Naive thymus-derived CD4-positive, alpha-beta T cell (primary cell): Measurements from ENCODE around the gene TRAF3. TPM values are rescaled to one million over a fixed set of nuclear protein-coding genes. Genes with fewer than 3 reads are reported as not detected.

Source experiments
- ATAC-seq: fragments of 150-1000 bp; cut with Tn5 transposase; 2 replicates; pipeline ENCODE4 v1.10.0; 2021; ENCODE audit warnings: mild to moderate bottlenecking, moderate library complexity
- CTCF ChIA-PET: fragments of 350-600 bp; sonication (Branson Sonifier 250); formaldehyde crosslinking; loops from one replicate; lab custom pipeline; 2021; ENCODE audit warnings: antibody characterized with exemption; lab: Charles Lee
- POLR2A ChIA-PET: fragments of 350-600 bp; sonication (Branson Sonifier 250); formaldehyde crosslinking; loops from one replicate; lab custom pipeline; 2021; ENCODE audit warnings: antibody characterized with exemption, inconsistent platforms; lab: Charles Lee
- DNase-seq, 9 donors: peaks; one replicate each; pipeline versions ENCODE4 v3.0.0 to v3.0.0-alpha.2; 2020 to 2022; ENCODE audit warnings: mixed read lengths in 1 of 9
- H3K27ac ChIP-seq: one replicate; pipeline ENCODE4 v1.7.0; 2013; ENCODE audit warnings: mild to moderate bottlenecking, low read depth, low read length, moderate library complexity
- H3K27me3 ChIP-seq, 2 donors: one replicate each; pipeline ENCODE4 v1.7.0; 2013; ENCODE audit warnings: low read length in 2 of 2, mild to moderate bottlenecking in 2 of 2, moderate library complexity in 2 of 2; ENCODE audit not compliant: control insufficient read depth in 2 of 2, insufficient read depth in 2 of 2
- H3K36me3 ChIP-seq, 3 experiments: 1 replicate in 2 of 3; 2 replicates in 1 of 3; pipeline ENCODE4 v1.7.0; 2013; ENCODE audit warnings: low read length in 3 of 3, mild to moderate bottlenecking in 3 of 3, moderate library complexity in 1 of 3; ENCODE audit not compliant: insufficient read depth in 3 of 3, control insufficient read depth in 2 of 3
- H3K4me1 ChIP-seq, 2 donors: one replicate each; pipeline ENCODE4 v1.7.0; 2013; ENCODE audit warnings: low read length in 2 of 2, mild to moderate bottlenecking in 2 of 2, moderate library complexity in 1 of 2; ENCODE audit not compliant: control insufficient read depth in 2 of 2, insufficient read depth in 2 of 2
- H3K4me3 ChIP-seq: 2 replicates; pipeline ENCODE4 v1.7.0; 2013; ENCODE audit warnings: mild to moderate bottlenecking, low read length
- H3K9me3 ChIP-seq, 3 experiments: 1 replicate in 2 of 3; 2 replicates in 1 of 3; pipeline ENCODE4 v1.7.0; 2013; ENCODE audit warnings: low read length in 3 of 3; ENCODE audit not compliant: control insufficient read depth in 2 of 3
- H3K27ac Mint-ChIP-seq, 9 donors: one replicate each; pipeline ENCODE4 v1.8.0; 2020 to 2022; ENCODE audit warnings: mixed read lengths in 9 of 9, mild to moderate bottlenecking in 8 of 9, moderate library complexity in 5 of 9, inconsistent platforms in 2 of 9
- H3K27me3 Mint-ChIP-seq, 5 donors: one replicate each; pipeline ENCODE4 v1.8.0; 2021 to 2022; ENCODE audit warnings: mixed read lengths in 5 of 5, mild to moderate bottlenecking in 1 of 5
- H3K36me3 Mint-ChIP-seq, 5 donors: one replicate each; pipeline ENCODE4 v1.8.0; 2020 to 2022; ENCODE audit warnings: mixed read lengths in 5 of 5, mild to moderate bottlenecking in 3 of 5, inconsistent platforms in 1 of 5
- H3K4me1 Mint-ChIP-seq, 7 donors: one replicate each; pipeline ENCODE4 v1.8.0; 2020 to 2022; ENCODE audit warnings: mixed read lengths in 7 of 7, mild to moderate bottlenecking in 3 of 7, inconsistent platforms in 1 of 7
- H3K4me3 Mint-ChIP-seq, 10 donors: one replicate each; pipeline ENCODE4 v1.8.0; 2020 to 2022; ENCODE audit warnings: mild to moderate bottlenecking in 10 of 10, mixed read lengths in 10 of 10, moderate library complexity in 6 of 10, inconsistent platforms in 2 of 10
- H3K9me3 Mint-ChIP-seq, 11 donors: one replicate each; pipeline ENCODE4 v1.8.0; 2020 to 2022; ENCODE audit warnings: mixed read lengths in 11 of 11, mild to moderate bottlenecking in 4 of 11, inconsistent platforms in 1 of 11, moderate library complexity in 1 of 11
- intact Hi-C, 2 donors: fragments of 100-400 bp; cut with micrococcal nuclease; formaldehyde crosslinking; loops; one replicate each; pipeline ENCODE4 v1.15.1; 2023
- polyA plus RNA-seq, 2 donors: library from polyadenylated mRNA; unstranded; fragments of 300-500 nt; fragmentation: Illumina TruSeq; gene quantifications; one replicate each; pipeline ENCODE4 v1.2.3, GENCODE V29; 2021
- total RNA-seq, 6 experiments: library from RNA in 5 of 6; stranded (reverse) in 5 of 6; gene quantifications; 1 replicate in 5 of 6; 2 replicates in 1 of 6; pipeline ENCODE4 v1.2.3 and lab custom pipeline; 2021 to 2026

TRAF3 gene
- total and polyA plus RNA-seq, 7 experiments from 2014 or later, result 16.1 to 74.4 (median 30.4) TPM

DNA sequence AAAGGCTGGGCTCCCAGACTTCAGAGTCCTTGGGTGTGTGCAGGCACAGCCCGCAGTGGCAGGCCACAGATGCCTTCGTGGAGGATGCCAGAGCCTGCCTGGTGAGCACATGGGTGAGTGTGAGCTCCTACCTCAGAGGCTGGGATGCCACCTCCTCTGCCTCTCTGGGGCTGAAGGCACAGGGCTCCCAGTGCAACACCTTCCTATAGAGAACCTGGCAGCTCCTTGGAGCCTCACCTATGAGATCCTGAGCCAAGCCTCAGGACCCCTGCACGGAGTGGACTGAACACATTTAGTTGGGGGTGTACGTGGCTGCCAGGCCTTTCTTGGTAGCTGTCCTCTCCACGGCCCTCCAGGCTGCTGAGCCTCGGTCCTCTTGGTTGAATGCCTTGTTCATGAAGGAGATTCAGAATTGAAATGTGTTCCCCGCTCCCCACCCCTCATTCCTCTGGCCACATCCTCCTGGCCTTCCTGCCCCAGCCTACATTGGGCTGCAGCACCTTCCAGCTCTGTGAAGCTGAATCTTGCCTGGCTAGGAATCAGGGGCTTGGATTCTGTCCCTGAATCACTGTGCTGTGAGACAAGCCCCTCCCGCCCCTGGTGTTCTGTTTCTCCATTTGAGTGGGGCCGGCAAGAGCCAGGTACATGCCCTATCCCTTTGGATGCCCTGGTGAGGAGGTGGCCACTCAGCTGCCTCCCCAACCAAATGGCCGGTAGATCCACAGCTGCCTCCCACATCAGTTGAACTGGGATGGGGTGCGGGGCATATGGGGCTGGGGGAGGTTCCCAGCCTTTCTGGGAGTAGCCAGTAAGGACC lies 38.7 kb upstream of the TRAF3 start:
- no peaks in the 10 kb centered on the region for H3K36me3 ChIP-seq
- no peaks in the 10 kb centered on the region for H3K27me3 ChIP-seq
- ChIA-PET POLR2A (no interaction called here), CTCF (no interaction called here)
- H3K27ac Mint-ChIP-seq, result no peak overlapping the region
- no peaks in the 10 kb centered on the region for H3K27me3 Mint-ChIP-seq
- H3K4me1 Mint-ChIP-seq, result no peaks in the 10 kb centered on the region
- intact Hi-C loops, result no loop called here
- no peak for ATAC-seq
- peaks cover 0 to 32% (median 4%) of the 10 kb centered on the region in 11 donors for H3K9me3 Mint-ChIP-seq
- H3K27ac ChIP-seq, result no peak overlapping the region
- no peak overlapping the region for H3K4me3 ChIP-seq
- H3K4me1 ChIP-seq, result no peaks in the 10 kb centered on the region
- peaks cover 0 to 13% (median 10%) of the 10 kb centered on the region in 5 donors for H3K36me3 Mint-ChIP-seq
- no peaks in the 10 kb centered on the region for H3K9me3 ChIP-seq
- DNase-seq, result no peak
- H3K4me3 Mint-ChIP-seq, result no peak overlapping the region

DNA sequence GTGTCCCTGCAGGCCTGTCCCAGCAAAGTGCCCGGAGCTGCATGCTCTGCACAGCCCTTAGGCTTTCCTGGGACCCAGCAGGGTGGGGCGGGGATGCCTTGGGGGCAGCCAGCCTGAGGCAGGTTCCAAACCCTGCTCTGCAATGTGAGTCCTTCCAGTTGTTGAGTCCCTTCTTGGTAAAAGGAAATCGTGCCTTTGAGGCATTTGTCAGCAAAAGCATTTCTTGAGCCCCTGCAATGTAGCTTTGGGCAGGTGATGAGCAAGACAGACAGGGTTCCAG lies 38.1 kb upstream of the TRAF3 start:
- no peaks in the 10 kb centered on the region for H3K36me3 ChIP-seq
- no peaks in the 10 kb centered on the region for H3K4me1 ChIP-seq
- H3K4me3 Mint-ChIP-seq, result no peak overlapping the region
- no peaks in the 10 kb centered on the region for H3K27me3 Mint-ChIP-seq
- DNase-seq, result no peak
- ChIA-PET POLR2A (no interaction called here), CTCF (no interaction called here)
- H3K4me1 Mint-ChIP-seq, result no peaks in the 10 kb centered on the region
- H3K9me3 Mint-ChIP-seq, result peaks cover 0 to 33% (median 4%) of the 10 kb centered on the region in 11 donors
- no peaks in the 10 kb centered on the region for H3K9me3 ChIP-seq
- ATAC-seq, result no peak
- intact Hi-C loops, result no loop called here
- H3K4me3 ChIP-seq, result no peak overlapping the region
- H3K27ac ChIP-seq, result no peak overlapping the region
- no peaks in the 10 kb centered on the region for H3K27me3 ChIP-seq
- H3K36me3 Mint-ChIP-seq, result peaks cover 0 to 13% (median 11%) of the 10 kb centered on the region in 5 donors
- no peak overlapping the region for H3K27ac Mint-ChIP-seq

DNA sequence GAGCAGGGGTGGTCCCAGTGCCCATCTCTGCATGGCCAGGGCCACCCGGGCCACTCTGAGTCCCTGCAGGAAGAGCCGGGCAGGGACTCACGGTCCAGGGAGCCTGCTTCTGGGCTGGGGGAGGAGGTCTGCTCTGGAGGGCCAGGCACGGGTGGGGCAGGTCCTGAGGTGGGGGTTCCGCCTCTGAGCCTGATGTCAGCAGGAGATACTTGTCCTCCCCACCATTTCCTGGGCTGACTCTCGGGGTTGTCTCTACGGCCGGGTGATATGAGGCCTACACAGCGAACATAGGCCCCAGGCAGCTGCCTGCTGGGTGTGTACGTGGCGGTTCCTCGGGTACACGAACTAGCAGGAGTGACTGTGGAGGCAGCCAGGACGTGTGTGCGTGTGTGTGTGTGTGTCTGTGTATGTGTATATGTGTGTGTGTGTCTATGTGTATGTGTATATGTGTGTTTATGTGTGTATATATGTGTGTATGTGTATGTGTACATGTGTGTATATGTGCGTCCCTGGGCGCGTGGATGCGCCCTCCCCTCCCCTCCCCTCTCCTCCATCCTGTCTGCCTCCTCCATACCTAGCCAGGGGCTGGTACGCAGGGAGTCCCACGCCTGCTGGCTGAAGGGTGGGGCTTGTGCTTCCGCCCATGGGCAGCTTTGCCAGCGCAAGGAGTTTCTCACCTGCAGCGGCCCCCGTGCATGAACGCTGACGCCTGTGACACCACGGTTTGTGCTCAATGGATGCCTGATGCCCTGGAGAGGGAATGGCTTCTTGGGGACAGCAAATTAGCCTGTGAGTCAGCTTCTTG lies 30.4 kb upstream of the TRAF3 start:
- ATAC-seq (no peak), DNase-seq (no peak)
- Histone ChIP-seq H3K4me3 (no peak overlapping the region), H3K9me3 (no peaks in the 10 kb centered on the region), H3K4me1 (no peaks in the 10 kb centered on the region), H3K27me3 (no peaks in the 10 kb centered on the region), H3K27ac (no peak overlapping the region), H3K36me3 (no peaks in the 10 kb centered on the region)
- Mint-ChIP-seq H3K4me3 (no peak overlapping the region), H3K36me3 (peaks cover 0 to 10% (median 6%) of the 10 kb centered on the region in 5 donors), H3K27me3 (no peaks in the 10 kb centered on the region), H3K9me3 (peaks cover 0 to 13% (median 3%) of the 10 kb centered on the region in 11 donors), H3K4me1 (no peaks in the 10 kb centered on the region), H3K27ac (no peak overlapping the region)
- intact Hi-C loops, result no loop called here
- POLR2A ChIA-PET, result interaction anchor here (0.7 kb wide), 1 partner anchor 247 kb away, joined by 3 read pairs; no protein-coding TSS in a partner anchor
- CTCF ChIA-PET, result no interaction called here

DNA sequence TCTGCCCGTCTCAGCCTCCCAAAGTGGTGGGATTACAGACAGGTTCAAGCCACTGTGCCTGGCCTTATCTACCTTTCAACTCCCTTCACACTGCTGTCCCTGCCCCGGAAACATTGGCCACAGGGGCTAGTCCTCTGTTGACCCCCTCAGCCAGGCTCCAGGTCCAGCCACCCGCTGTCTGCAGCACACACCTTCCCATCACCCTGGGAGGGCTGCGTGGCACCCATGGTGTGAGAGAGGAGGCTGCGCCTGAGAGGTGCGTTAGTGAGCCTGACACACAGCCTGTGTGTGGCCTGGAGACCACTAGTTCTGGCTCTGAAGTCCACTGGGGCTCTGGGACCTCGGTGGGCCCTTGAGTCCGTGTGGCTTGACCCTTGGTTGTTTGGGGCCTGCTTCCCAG lies 28.4 kb upstream of the TRAF3 start:
- H3K27me3 Mint-ChIP-seq, result no peaks in the 10 kb centered on the region
- H3K27ac Mint-ChIP-seq, result no peak overlapping the region
- no peak overlapping the region for H3K27ac ChIP-seq

DNA sequence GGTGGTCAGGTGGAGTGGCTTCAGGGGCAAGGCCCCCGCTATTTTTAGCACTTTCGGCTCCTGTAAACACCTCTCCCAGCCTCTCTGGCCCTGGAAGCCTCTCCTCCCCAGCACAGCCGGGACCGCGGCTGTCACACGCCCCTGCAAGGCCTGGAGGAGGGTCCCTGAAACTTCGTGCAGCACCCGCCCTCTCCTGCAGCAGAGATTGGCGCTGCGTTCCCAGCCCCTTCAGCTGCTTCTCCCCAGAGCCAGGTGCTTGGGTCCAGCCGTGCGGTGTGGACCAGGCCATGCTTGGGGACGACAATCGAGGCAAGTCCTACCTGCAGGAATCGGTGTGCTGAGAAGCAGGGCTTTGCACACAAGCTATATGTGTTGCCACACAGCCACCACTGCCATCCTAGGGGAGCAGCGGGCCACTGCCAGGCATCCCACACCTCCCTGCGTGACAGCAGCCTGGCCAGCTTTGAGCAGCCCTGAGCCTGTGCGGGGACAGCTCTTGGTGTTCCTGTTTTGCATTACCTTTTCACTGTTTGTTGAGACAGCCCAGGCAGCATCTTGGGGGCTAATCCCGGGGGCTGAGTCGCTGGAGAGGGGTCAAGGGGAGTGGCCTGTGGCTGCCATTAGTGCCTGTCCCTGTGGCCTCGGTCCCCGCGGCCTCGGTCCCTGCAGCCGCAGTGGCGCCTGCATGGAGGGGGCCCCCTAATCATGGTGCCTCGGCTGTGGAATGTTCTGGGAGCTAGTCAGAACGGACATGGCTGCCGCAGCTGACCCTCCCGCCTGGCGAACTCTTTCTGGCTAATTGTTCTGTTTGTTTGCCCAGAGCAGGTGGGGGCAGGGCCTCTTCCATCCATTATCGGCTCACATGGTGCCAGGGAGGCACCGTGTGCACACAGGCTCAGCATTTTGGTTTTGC lies 27.6 kb upstream of the TRAF3 start:
- Histone ChIP-seq H3K27me3 (no peaks in the 10 kb centered on the region), H3K9me3 (no peaks in the 10 kb centered on the region), H3K27ac (no peak overlapping the region), H3K4me3 (no peak overlapping the region), H3K36me3 (no peaks in the 10 kb centered on the region), H3K4me1 (no peaks in the 10 kb centered on the region)
- H3K27me3 Mint-ChIP-seq, result no peaks in the 10 kb centered on the region
- POLR2A ChIA-PET, result no interaction called here
- no peak overlapping the region for H3K27ac Mint-ChIP-seq
- ATAC-seq (no peak), DNase-seq (no peak)
- H3K36me3 Mint-ChIP-seq, result peaks cover 0 to 5% (median 0%) of the 10 kb centered on the region in 5 donors
- no peak overlapping the region for H3K4me3 Mint-ChIP-seq
- no peaks in the 10 kb centered on the region for H3K9me3 Mint-ChIP-seq
- H3K4me1 Mint-ChIP-seq, result no peaks in the 10 kb centered on the region
- CTCF ChIA-PET, result no interaction called here
- intact Hi-C loops, result no loop called here

More for the DNA sequence above, 28.4 kb upstream of the TRAF3 start:
- H3K4me3 ChIP-seq, result no peak overlapping the region
- no peaks in the 10 kb centered on the region for H3K4me1 ChIP-seq
- no peaks in the 10 kb centered on the region for H3K36me3 ChIP-seq
- CTCF ChIA-PET, result no interaction called here
- DNase-seq, result no peak
- Mint-ChIP-seq H3K36me3 (peaks cover 0 to 5% (median 0%) of the 10 kb centered on the region in 5 donors), H3K9me3 (no peaks in the 10 kb centered on the region), H3K4me3 (no peak overlapping the region), H3K4me1 (no peaks in the 10 kb centered on the region)
- POLR2A ChIA-PET, result no interaction called here
- no peak for ATAC-seq
- intact Hi-C loops, result no loop called here
- H3K9me3 ChIP-seq, result no peaks in the 10 kb centered on the region
- no peaks in the 10 kb centered on the region for H3K27me3 ChIP-seq

DNA sequence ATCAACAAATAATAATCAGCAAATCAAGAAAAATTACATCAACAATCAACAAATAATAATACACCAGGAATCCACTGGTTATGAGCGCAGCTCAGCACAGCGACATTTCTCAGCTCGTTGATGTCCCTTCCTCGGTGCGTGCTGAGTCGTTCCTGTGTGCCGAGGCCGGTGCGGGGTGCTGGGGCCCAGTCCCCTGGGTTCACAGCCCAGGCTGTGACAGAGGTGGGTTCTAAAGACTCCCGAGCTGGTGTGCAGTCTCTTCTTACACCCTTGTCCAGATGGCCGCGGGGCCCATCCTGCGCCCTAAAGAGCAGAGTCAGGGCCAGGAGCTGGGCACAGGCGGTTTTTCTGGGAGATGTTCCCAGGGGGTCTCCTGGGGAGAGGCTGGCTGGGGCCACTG lies 26.9 kb upstream of the TRAF3 start:
- peaks cover 0 to 5% (median 0%) of the 10 kb centered on the region in 5 donors for H3K36me3 Mint-ChIP-seq
- no peaks in the 10 kb centered on the region for H3K9me3 ChIP-seq
- no peaks in the 10 kb centered on the region for H3K9me3 Mint-ChIP-seq
- no peak overlapping the region for H3K27ac Mint-ChIP-seq
- POLR2A ChIA-PET, result no interaction called here
- H3K4me1 ChIP-seq, result no peaks in the 10 kb centered on the region
- no peaks in the 10 kb centered on the region for H3K27me3 Mint-ChIP-seq
- H3K27me3 ChIP-seq, result no peaks in the 10 kb centered on the region
- no peaks in the 10 kb centered on the region for H3K36me3 ChIP-seq
- CTCF ChIA-PET, result no interaction called here
- no peaks in the 10 kb centered on the region for H3K4me1 Mint-ChIP-seq
- no peak overlapping the region for H3K4me3 ChIP-seq
- no peak for ATAC-seq
- intact Hi-C loops, result no loop called here
- no peak for DNase-seq
- no peak overlapping the region for H3K27ac ChIP-seq
- H3K4me3 Mint-ChIP-seq, result no peak overlapping the region
